ENCODE results near the gene B3GALNT2.

DNA sequence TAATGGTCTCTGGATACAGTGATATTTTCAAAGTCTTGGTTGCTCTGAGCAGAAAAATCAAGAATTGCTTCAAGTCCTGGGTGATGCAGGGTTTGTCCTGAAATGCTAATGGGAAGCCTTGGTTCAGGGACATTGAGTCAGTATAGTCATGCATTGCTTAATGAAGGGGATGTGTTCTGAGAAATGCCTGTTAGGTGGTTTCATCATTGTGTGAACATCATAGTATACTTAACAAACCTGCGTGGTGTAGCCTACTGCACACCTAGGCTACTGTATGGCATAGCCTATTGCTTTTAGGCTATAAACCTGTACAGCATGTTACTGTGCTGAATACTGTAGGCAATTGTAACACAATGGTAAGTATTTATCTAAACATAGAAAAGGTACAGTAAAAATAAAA, 100.7 kb downstream of the B3GALNT2 start:
- TF ChIP-seq, protein P1, sequence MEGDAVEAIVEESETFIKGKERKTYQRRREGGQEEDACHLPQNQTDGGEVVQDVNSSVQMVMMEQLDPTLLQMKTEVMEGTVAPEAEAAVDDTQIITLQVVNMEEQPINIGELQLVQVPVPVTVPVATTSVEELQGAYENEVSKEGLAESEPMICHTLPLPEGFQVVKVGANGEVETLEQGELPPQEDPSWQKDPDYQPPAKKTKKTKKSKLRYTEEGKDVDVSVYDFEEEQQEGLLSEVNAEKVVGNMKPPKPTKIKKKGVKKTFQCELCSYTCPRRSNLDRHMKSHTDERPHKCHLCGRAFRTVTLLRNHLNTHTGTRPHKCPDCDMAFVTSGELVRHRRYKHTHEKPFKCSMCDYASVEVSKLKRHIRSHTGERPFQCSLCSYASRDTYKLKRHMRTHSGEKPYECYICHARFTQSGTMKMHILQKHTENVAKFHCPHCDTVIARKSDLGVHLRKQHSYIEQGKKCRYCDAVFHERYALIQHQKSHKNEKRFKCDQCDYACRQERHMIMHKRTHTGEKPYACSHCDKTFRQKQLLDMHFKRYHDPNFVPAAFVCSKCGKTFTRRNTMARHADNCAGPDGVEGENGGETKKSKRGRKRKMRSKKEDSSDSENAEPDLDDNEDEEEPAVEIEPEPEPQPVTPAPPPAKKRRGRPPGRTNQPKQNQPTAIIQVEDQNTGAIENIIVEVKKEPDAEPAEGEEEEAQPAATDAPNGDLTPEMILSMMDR (IDR thresholded peaks at IDR 0.05) = no peak
- TF ChIP-seq POLR2A (IDR thresholded peaks at IDR 0.05) = no peak
